HAP-1 (cell line): Measurements from ENCODE around the gene PTPRG.

Experiments used
- DNase-seq, 2 experiments: peaks; one replicate each; pipeline ENCODE4 v3.0.0-alpha.2; 2016 to 2020; ENCODE audit warnings: low spot score in 2 of 2
- H3K27me3 ChIP-seq: fragments of 250-450 bp; sonication (Bioruptor Pico); 2 replicates; pipeline ENCODE4 v1.5.1; 2020; ENCODE audit warnings: low read depth, mild to moderate bottlenecking, moderate library complexity
- H3K36me3 ChIP-seq: fragments of 250-450 bp; sonication (Bioruptor Pico); replicated peaks from 2 replicates; pipeline ENCODE4 v1.5.1; 2020; ENCODE audit warnings: mild to moderate bottlenecking
- H3K4me1 ChIP-seq: fragments of 250-450 bp; sonication (Bioruptor Pico); 2 replicates; pipeline ENCODE4 v1.5.1; 2020; ENCODE audit warnings: mild to moderate bottlenecking
- H3K4me3 ChIP-seq: fragments of 250-450 bp; sonication (Bioruptor Pico); 2 replicates; pipeline ENCODE4 v1.5.1; 2020; ENCODE audit warnings: mild to moderate bottlenecking, moderate library complexity
- H3K9me3 ChIP-seq: fragments of 250-450 bp; sonication (Bioruptor Pico); 2 replicates; pipeline ENCODE4 v1.5.1; 2020; ENCODE audit warnings: mild to moderate bottlenecking, moderate library complexity
- in situ Hi-C: fragments of 300-500 bp; cut with MboI; formaldehyde crosslinking; loops from 3 replicates; pipeline ENCODE4 v1.14.3; 2020; ENCODE audit warnings: low sequenced_read_pairs, inconsistent platforms, mixed read lengths

PTPRG gene

DNA sequence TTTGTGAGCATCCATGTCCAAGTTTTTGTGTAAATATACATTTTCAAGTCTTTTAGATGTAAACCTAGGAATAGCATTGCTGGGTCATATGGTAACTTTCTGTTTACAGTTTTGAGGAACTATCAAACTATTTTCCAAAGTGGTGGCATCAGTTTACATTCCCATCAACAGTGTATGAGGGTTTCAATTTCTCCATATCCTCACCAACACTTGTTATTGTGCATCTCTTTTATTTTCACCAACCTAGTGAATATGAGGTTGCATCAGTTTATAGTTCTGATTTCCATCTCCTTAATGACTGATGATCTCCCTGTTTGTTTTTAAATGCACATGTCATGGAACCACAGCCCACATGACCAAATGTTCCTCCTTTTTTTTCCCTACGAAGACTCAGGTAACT, 610.8 kb downstream of the PTPRG start:
- DNase-seq = no peak
- no peaks in the 10 kb centered on the region for H3K36me3 ChIP-seq
- no peak overlapping the region for H3K4me3 ChIP-seq
- H3K9me3 ChIP-seq = no peaks in the 10 kb centered on the region
- H3K27me3 ChIP-seq = no peaks in the 10 kb centered on the region
- no peaks in the 10 kb centered on the region for H3K4me1 ChIP-seq
- in situ Hi-C loops = no loop called here

DNA sequence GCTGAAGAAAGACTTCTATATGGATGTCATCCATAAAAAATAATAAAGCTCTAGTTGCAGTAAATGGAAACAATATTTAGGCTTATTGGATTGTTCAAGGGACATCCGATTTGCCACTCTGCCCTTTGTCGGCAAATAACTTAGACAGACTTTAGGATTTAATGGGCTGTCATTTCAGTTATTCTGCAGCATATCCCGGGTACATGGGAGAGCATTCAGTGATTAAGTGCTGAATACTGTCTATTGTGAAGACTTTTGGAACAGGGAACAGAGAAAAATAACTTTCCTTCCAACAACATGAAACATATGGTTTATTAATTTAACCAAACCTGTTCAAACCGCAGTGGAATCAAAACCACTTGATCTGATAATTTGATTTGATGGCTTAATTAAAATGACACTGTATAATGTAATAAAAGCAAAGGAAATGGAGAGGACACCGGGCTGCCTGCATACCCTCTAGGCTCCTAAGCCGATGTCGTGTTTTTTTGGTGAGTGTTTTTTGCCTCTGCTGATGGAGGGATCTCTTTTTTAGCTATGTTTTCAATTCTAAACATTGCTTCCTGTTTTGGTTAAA, 612.7 kb downstream of the PTPRG start:
- no peaks in the 10 kb centered on the region for H3K27me3 ChIP-seq
- H3K4me3 ChIP-seq = no peak overlapping the region
- no peak for DNase-seq
- H3K36me3 ChIP-seq = no peaks in the 10 kb centered on the region
- in situ Hi-C loops = no loop called here
- no peaks in the 10 kb centered on the region for H3K4me1 ChIP-seq
- H3K9me3 ChIP-seq = no peaks in the 10 kb centered on the region

DNA sequence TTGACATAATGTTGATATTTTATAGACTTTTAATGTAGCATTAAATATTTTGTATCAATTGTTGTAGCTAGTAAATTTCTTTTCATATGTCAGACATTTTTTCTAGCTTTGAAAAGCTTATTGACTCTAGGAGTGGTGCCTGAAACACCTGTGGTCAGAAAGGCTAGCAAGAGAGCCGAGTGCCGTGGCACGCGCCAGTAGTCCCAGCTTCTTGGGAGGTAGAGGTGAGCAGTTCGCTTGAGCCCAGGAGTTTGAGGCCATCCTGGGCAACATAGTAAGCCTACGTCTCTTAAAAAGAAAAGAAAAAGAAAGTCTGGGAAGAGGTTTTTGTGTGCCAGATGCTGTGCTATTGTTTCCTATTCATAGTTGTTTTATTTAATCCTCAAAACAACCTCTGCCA, 613.8 kb downstream of the PTPRG start:
- peak in 1 of 2 experiments; percentile 4 for DNase-seq
- Histone ChIP-seq H3K36me3 (no peaks in the 10 kb centered on the region), H3K9me3 (no peaks in the 10 kb centered on the region), H3K4me1 (no peaks in the 10 kb centered on the region), H3K4me3 (no peak overlapping the region), H3K27me3 (no peaks in the 10 kb centered on the region)
- in situ Hi-C loops = loop anchor here (25.0 kb wide), 3 partner anchors 488 to 763 kb away; no protein-coding TSS in a partner anchor

DNA sequence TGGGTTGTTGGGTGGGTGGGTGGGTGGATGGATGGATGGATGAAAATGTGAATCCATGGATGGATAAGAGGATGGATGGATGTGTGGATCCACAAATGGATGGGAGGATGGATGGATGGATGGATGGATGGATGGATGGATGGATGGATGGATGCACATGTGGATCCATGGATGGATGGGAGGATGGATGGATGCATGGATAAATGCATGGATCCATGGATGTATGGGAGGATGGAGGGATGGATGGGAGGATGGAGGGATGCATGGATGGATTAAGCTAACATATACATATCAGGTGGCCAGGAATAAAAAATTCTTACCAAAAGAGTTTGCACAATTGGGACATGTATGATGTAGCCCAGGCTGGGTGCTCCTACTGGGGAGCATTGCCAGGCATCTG, 616.7 kb downstream of the PTPRG start:
- in situ Hi-C loops = loop anchor here (25.0 kb wide), 3 partner anchors 491 to 766 kb away; no protein-coding TSS in a partner anchor
- H3K36me3 ChIP-seq = no peaks in the 10 kb centered on the region
- no peaks in the 10 kb centered on the region for H3K9me3 ChIP-seq
- H3K4me1 ChIP-seq = no peaks in the 10 kb centered on the region
- no peak for DNase-seq
- H3K27me3 ChIP-seq = no peaks in the 10 kb centered on the region
- no peak overlapping the region for H3K4me3 ChIP-seq

DNA sequence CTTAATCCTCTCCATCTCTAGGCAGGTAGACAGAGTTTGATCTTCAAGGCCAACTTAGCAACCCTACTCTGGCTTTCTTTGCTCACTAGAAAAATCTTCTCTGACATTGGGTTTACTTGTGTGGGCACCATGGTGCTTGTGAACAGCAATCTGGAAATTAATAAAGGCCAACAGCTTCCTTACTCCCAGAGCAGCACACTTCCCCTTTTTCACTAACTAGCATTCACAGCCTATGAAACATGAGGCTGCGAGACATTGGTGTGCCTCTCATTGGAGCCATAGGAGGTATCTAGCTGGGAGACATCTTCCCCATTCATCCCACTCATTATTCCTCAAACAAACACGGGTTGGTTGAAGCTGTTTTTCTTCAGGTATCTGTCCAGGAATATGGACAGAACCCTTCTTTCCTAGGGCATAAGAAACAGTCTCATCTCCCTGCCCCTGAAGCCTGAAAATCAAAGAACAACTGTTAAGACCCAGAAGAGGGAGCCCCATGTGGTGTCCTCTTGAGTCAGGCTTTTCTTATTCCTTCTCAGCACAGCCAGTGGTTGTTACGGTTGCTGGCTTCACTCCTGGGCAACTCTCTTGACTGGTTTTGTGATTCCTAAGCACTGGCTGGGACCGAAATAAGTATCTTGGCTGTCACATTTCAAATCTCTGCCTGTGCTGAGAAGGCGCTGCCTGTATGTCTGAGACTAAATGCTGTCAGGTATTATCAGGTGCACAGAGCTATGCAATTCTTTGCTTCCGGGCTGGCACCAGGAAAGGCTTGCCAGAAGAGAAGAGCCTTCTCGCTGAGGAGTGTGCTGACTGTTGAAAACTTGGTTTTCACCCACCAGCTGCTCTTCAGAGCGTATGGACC, 617.6 kb downstream of the PTPRG start:
- no peaks in the 10 kb centered on the region for H3K36me3 ChIP-seq
- in situ Hi-C loops = loop anchor here (25.0 kb wide), 3 partner anchors 492 to 767 kb away; no protein-coding TSS in a partner anchor
- H3K9me3 ChIP-seq = no peaks in the 10 kb centered on the region
- no peak overlapping the region for H3K4me3 ChIP-seq
- no peak for DNase-seq
- no peaks in the 10 kb centered on the region for H3K27me3 ChIP-seq
- no peaks in the 10 kb centered on the region for H3K4me1 ChIP-seq

DNA sequence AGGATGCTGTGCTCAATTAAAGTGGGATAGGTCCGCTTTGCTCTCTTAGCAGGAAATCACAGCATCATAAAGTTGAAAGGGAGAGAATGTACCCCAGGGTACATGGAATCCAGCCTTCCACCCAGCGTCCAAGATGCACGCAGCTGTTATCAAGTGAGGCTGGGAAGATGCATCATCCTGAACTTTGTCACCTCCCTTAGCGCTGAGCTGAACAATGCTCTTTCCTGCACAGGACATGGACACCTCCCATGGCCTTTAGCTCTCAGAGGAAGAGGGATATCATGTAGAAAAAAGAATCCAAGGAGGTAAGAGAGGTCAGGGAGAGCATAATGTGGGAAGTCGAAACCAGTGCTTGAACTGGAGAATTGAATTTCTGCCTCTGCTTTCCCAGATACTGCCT, 619.1 kb downstream of the PTPRG start:
- no peak for DNase-seq
- H3K4me1 ChIP-seq = no peaks in the 10 kb centered on the region
- H3K27me3 ChIP-seq = no peaks in the 10 kb centered on the region
- in situ Hi-C loops = loop anchor here (25.0 kb wide), 3 partner anchors 493 to 768 kb away; no protein-coding TSS in a partner anchor
- no peaks in the 10 kb centered on the region for H3K36me3 ChIP-seq
- no peak overlapping the region for H3K4me3 ChIP-seq
- no peaks in the 10 kb centered on the region for H3K9me3 ChIP-seq

DNA sequence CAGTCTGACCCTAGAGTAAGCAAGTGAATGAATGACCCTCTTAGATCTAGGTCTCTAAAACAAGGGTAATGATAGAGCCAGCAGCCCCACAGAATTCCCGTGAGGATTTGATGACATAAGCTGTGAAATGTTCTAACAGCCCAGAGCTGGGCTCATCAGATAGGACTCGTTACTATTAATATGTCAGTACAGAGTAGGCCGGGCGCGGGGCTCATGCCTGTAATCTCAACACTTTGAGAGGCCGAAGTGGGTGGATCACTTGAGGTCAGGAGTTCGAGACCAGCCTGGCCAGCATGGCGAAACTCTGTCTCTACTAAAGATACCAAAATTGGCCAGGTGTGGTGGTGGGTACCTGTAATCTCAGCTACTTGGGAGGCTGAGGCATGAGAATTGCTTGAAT, 621.7 kb downstream of the PTPRG start:
- Histone ChIP-seq H3K27me3 (no peaks in the 10 kb centered on the region), H3K4me1 (no peaks in the 10 kb centered on the region), H3K36me3 (no peaks in the 10 kb centered on the region), H3K9me3 (no peaks in the 10 kb centered on the region), H3K4me3 (no peak overlapping the region)
- in situ Hi-C loops = loop anchor here (25.0 kb wide), 3 partner anchors 496 to 771 kb away; no protein-coding TSS in a partner anchor
- no peak for DNase-seq

DNA sequence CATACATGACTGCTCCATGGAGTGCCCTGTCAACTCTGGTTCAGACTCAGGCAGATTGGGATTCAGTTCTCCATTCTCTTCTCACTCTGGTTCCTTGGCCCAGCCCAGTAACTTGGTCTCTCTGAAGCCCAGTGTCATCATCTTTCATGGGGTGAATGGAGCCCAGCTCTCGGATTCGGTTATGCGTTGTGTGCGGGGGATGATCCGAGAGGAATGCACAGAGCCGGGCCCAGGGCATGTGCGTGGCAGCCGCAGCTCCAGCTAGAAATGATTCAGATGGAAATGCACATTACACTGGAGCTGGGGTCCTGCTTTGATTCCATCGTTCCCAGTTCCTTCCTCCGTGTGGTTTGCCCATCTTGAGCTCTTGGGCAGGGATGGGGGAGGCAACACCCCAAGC, 622.6 kb downstream of the PTPRG start:
- H3K4me1 ChIP-seq = no peaks in the 10 kb centered on the region
- in situ Hi-C loops = loop anchor here (25.0 kb wide), 3 partner anchors 497 to 772 kb away; no protein-coding TSS in a partner anchor

DNA sequence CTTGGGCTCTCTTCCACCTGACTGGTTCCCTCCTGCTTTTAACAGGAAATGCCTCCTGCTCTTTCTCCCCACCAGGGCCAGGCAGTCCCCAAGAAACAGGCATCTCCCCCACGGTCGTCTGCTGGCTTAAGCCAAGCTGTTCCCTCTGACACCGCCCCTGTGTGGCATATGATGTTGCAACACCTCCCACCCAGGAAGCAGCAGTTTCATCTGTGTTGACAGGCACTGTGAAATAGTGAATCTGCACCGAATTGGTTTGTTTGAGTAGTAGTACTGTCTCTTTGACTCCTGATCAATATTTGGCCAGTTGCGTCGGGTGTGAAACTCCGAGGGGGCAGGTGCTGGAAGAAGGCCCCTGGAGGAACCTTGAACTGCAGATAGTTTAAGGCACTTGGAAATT, 623.2 kb downstream of the PTPRG start:
- H3K4me3 ChIP-seq = no peak overlapping the region
- no peak for DNase-seq
- H3K9me3 ChIP-seq = no peaks in the 10 kb centered on the region
- no peaks in the 10 kb centered on the region for H3K27me3 ChIP-seq
- H3K4me1 ChIP-seq = no peaks in the 10 kb centered on the region
- H3K36me3 ChIP-seq = no peaks in the 10 kb centered on the region
- in situ Hi-C loops = loop anchor here (25.0 kb wide), 3 partner anchors 497 to 772 kb away; no protein-coding TSS in a partner anchor

More for the DNA sequence above, 622.6 kb downstream of the PTPRG start:
- Histone ChIP-seq H3K9me3 (no peaks in the 10 kb centered on the region), H3K4me3 (no peak overlapping the region), H3K27me3 (no peaks in the 10 kb centered on the region), H3K36me3 (no peaks in the 10 kb centered on the region)
- no peak for DNase-seq

DNA sequence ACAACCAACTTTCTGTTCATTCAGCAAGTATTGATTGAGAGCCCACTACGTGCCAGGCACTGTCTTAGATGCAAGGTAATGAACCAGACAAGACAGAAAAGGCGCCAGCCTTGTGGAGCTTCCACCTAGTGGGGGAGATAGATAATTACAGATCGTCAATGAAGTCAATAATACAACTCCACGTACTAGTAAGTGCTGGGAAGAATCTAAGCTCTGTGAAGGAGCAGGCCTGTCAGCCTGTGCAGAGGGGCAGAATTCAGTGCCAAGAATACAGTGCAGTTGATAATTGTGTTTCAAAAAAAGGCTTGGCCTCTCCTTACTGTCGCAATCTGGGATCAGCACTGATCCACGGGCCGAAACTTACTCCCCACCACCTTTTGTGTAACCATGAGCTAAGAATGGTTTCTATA, 625.7 kb downstream of the PTPRG start:
- peak; percentile 22 to 31 for DNase-seq
- no peaks in the 10 kb centered on the region for H3K4me1 ChIP-seq
- no peaks in the 10 kb centered on the region for H3K27me3 ChIP-seq
- H3K36me3 ChIP-seq = no peaks in the 10 kb centered on the region
- H3K4me3 ChIP-seq = no peak overlapping the region
- in situ Hi-C loops = loop anchor here (25.0 kb wide), 3 partner anchors 500 to 775 kb away; no protein-coding TSS in a partner anchor
- no peaks in the 10 kb centered on the region for H3K9me3 ChIP-seq

DNA sequence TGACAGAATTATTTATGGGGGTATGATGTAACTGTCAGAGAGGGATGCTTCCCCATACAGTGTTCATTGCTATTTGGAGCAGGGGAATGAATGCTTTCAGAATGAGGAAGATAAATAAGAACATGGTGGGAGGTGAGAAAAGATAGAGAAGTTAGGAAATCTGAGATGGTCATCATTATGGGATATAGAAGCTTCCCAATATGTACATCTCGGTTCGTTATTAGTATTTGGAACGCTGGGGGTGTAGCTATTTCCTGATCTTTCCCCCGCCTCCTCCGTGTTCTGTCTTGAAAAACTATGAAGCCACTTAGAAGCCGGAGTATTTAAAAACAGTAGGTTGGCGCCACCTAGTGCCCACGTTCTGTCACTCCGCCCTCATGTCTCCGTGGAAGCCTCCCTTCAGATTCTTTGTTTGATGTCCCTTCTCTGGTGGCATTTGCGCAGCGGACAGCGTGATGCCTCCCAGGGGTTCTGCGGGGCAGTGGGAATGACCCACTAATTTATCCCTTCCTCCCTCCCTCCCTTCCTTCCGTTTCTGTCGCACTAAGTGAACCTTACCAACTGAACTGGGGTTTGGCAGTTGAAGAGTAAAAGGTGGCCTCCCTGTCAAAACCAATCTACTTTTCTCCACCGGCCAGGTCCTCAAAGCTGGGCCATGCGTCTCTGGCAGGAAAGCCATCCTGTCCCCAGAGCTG, 627.5 kb downstream of the PTPRG start:
- no peaks in the 10 kb centered on the region for H3K27me3 ChIP-seq
- H3K36me3 ChIP-seq = no peaks in the 10 kb centered on the region
- in situ Hi-C loops = loop anchor here (25.0 kb wide), 3 partner anchors 502 to 777 kb away; no protein-coding TSS in a partner anchor
- peak; percentile 79 to 82 for DNase-seq
- H3K4me1 ChIP-seq = no peaks in the 10 kb centered on the region
- H3K9me3 ChIP-seq = no peaks in the 10 kb centered on the region
- no peak overlapping the region for H3K4me3 ChIP-seq

DNA sequence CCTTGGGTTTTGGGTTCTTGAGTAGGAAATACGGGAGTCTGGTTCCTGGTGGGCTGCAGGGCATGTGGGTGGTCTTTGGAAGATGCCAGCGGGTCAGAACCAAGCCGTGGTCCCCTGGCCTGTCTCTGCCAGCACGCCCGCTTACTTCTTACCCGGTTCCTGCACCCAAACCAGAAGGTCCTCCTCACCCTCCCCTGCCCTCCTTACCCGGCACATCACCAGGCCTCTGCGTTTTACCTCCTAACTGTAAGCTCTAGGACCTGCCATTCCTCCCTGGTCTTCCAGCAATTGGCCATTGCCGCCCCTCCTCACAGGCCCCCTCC, 628.0 kb downstream of the PTPRG start:
- Histone ChIP-seq H3K4me3 (no peak overlapping the region), H3K27me3 (no peaks in the 10 kb centered on the region), H3K36me3 (no peaks in the 10 kb centered on the region), H3K4me1 (no peaks in the 10 kb centered on the region), H3K9me3 (no peaks in the 10 kb centered on the region)
- in situ Hi-C loops = loop anchor here (25.0 kb wide), 3 partner anchors 502 to 777 kb away; no protein-coding TSS in a partner anchor
- DNase-seq = no peak

DNA sequence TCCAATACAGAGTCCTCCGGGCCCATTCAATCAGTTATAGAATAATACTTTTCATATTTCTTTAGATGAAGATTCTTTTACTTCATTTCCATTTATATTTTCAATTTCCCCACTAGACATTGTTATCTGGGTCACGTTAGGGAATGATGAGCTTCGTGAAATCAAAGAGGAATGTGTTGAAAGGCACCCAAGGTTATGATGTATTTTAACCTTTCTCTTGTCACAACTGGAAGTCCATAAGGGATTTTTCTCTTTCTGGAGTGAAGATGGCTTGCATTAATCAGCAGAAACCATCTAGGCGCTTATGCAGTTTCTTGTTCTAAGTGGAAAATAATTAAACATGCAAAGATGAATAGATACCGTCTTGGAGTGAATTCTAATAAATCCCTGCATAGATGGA, 631.5 kb downstream of the PTPRG start:
- Histone ChIP-seq H3K36me3 (no peaks in the 10 kb centered on the region), H3K4me3 (no peak overlapping the region), H3K27me3 (no peaks in the 10 kb centered on the region), H3K9me3 (no peaks in the 10 kb centered on the region), H3K4me1 (no peaks in the 10 kb centered on the region)
- in situ Hi-C loops = loop anchor here (25.0 kb wide), 3 partner anchors 506 to 781 kb away; no protein-coding TSS in a partner anchor
- no peak for DNase-seq
